GM21526 (cell line): ENCODE data around the gene ERF.

ENCODE experiments used
- ATAC-seq: cut with Tn5 transposase; IDR thresholded peaks from one replicate; pipeline ENCODE4 v1.9.1; 2021; ENCODE audit warnings: moderate library complexity; ENCODE audit not compliant: unreplicated experiment, low FRiP score

Gene ERF

GRCh38 chr19:42287827-42288107 is 32.8 kb upstream of the ERF start:
- ATAC-seq: no peak

GRCh38 chr19:42287017-42287826 is 32.3 kb upstream of the ERF start:
- ATAC-seq: no peak

GRCh38 chr19:42286349-42287016 is 31.6 kb upstream of the ERF start:
- no peak for ATAC-seq

- no peak for ATAC-seq
These were observed 31.0 kb upstream of the ERF start for GRCh38 chr19:42285988-42286348.

- ATAC-seq: no peak
These were observed 30.6 kb upstream of the ERF start for GRCh38 chr19:42285541-42285941.

GRCh38 chr19:42284591-42285341 is 29.8 kb upstream of the ERF start:
- no peak for ATAC-seq

GRCh38 chr19:42284066-42284501 is 29.2 kb upstream of the ERF start:
- ATAC-seq: no peak

- no peak for ATAC-seq
These were observed 28.5 kb upstream of the ERF start for GRCh38 chr19:42283188-42284065.

GRCh38 chr19:42282819-42283187 is 27.9 kb upstream of the ERF start:
- ATAC-seq: no peak

GRCh38 chr19:42281827-42282762 is 27.2 kb upstream of the ERF start:
- no peak for ATAC-seq

GRCh38 chr19:42281146-42281826 is 26.4 kb upstream of the ERF start:
- ATAC-seq: no peak

- ATAC-seq: no peak
These were observed 25.9 kb upstream of the ERF start for GRCh38 chr19:42280815-42281145.

- ATAC-seq: no peak
These were observed 25.2 kb upstream of the ERF start for GRCh38 chr19:42279902-42280814.

- ATAC-seq: no peak
These were observed 24.4 kb upstream of the ERF start for GRCh38 chr19:42279155-42279901.

GRCh38 chr19:42278452-42279154 is 23.7 kb upstream of the ERF start:
- ATAC-seq: no peak

- ATAC-seq: no peak
These were observed 23.0 kb upstream of the ERF start for GRCh38 chr19:42277821-42278451.
